Hepatocyte (in vitro differentiated cells): ENCODE measurements around the gene DEAF1.

Experiments used
- EZH2 ChIP-seq: fragments of 200-600 bp; sonication (generic); IDR thresholded peaks from 2 replicates; pipeline ENCODE4 v1.6.1; 2016; ENCODE audit warnings: antibody characterized with exemption, mild to moderate bottlenecking, borderline replicate concordance
- EZH2phosphoT487 ChIP-seq: fragments of 200-600 bp; sonication (generic); IDR thresholded peaks from one replicate; pipeline ENCODE4 v1.6.1; 2018; ENCODE audit warnings: antibody characterized with exemption, mild to moderate bottlenecking, low read depth, moderate library complexity; ENCODE audit not compliant: unreplicated experiment, severe bottlenecking
- TF ChIP-seq, protein P1 (sequence below): fragments of 200-600 bp; sonication (generic); IDR thresholded peaks from 2 replicates; pipeline ENCODE4 v1.5.1; 2016; ENCODE audit warnings: antibody characterized with exemption, mild to moderate bottlenecking; ENCODE audit not compliant: poor library complexity

DNA sequence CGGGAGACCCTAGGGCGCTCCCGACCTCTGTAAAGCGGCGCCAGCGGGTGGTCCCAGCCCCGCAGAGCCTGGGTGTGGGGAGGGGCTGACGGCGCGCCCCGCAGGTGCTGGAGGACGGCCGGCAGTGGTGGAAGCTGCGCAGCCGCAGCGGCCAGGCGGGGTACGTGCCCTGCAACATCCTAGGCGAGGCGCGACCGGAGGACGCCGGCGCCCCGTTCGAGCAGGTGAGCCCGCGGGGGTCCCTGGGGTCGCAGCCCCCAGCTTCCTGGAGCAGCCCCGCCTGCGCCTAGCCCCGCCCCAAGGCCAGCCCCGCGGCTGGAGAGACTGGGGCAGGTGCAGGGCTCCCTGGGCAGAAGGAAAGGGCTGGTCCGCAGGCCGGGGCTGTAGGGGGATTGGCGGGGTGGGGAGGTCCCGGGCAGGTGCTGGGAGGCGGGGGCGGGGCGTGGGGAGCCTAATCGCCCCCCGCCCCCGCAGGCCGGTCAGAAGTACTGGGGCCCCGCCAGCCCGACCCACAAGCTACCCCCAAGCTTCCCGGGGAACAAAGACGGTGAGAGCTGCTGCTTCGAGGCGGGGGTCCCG, 30.7 kb upstream of the DEAF1 start:
- TF ChIP-seq, protein P1, sequence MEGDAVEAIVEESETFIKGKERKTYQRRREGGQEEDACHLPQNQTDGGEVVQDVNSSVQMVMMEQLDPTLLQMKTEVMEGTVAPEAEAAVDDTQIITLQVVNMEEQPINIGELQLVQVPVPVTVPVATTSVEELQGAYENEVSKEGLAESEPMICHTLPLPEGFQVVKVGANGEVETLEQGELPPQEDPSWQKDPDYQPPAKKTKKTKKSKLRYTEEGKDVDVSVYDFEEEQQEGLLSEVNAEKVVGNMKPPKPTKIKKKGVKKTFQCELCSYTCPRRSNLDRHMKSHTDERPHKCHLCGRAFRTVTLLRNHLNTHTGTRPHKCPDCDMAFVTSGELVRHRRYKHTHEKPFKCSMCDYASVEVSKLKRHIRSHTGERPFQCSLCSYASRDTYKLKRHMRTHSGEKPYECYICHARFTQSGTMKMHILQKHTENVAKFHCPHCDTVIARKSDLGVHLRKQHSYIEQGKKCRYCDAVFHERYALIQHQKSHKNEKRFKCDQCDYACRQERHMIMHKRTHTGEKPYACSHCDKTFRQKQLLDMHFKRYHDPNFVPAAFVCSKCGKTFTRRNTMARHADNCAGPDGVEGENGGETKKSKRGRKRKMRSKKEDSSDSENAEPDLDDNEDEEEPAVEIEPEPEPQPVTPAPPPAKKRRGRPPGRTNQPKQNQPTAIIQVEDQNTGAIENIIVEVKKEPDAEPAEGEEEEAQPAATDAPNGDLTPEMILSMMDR = no peak
- TF ChIP-seq EZH2 = no peak
- no peak for TF ChIP-seq EZH2phosphoT487
